Measurements from ENCODE around the gene FBXW7. TPM values are rescaled to one million over a fixed set of nuclear protein-coding genes. Genes with fewer than 3 reads are reported as not detected.

FBXW7 gene
- total RNA-seq, 1 donor from 2014 or later = 56.7 TPM

GRCh38 chr4:152510349-152511147 is 25.3 kb downstream of the FBXW7 start:
- Histone ChIP-seq H3K27me3 (ENCODE audit: low read depth) (no peaks in the 10 kb centered on the region), H3K4me3 (no peak overlapping the region), H3K4me1 (peaks cover 39% of the 10 kb centered on the region), H3K9me3 (replicated peaks) (no peaks in the 10 kb centered on the region), H3K27ac (replicated peaks) (no peak overlapping the region), H3K36me3 (peaks cover 6% of the 10 kb centered on the region)
- no peak for DNase-seq
- no peak for TF ChIP-seq CTCF (IDR thresholded peaks at IDR 0.05; ENCODE audit: borderline replicate concordance)
- intact Hi-C loops (cut with micrococcal nuclease) = no loop called here

- Histone ChIP-seq H3K9me3 (replicated peaks) (no peaks in the 10 kb centered on the region), H3K27me3 (ENCODE audit: low read depth) (no peaks in the 10 kb centered on the region), H3K4me3 (no peak overlapping the region), H3K4me1 (peaks cover 36% of the 10 kb centered on the region), H3K36me3 (peaks cover 6% of the 10 kb centered on the region), H3K27ac (replicated peaks) (no peak overlapping the region)
- no peak for DNase-seq
- intact Hi-C loops (cut with micrococcal nuclease) = no loop called here
- TF ChIP-seq CTCF (IDR thresholded peaks at IDR 0.05; ENCODE audit: borderline replicate concordance) = no peak
These were observed 26.2 kb downstream of the FBXW7 start for GRCh38 chr4:152509595-152510225.

- Histone ChIP-seq H3K4me1 (peaks cover 30% of the 10 kb centered on the region), H3K36me3 (peaks cover 6% of the 10 kb centered on the region), H3K4me3 (no peak overlapping the region), H3K27me3 (ENCODE audit: low read depth) (no peaks in the 10 kb centered on the region), H3K27ac (replicated peaks) (no peak overlapping the region), H3K9me3 (replicated peaks) (no peaks in the 10 kb centered on the region)
- intact Hi-C loops (cut with micrococcal nuclease) = no loop called here
- no peak for TF ChIP-seq CTCF (IDR thresholded peaks at IDR 0.05; ENCODE audit: borderline replicate concordance)
- DNase-seq = no peak
These were observed 27.1 kb downstream of the FBXW7 start for GRCh38 chr4:152508818-152509217.

- intact Hi-C loops (cut with micrococcal nuclease) = no loop called here
- H3K36me3 ChIP-seq = peaks cover 6% of the 10 kb centered on the region
- no peak overlapping the region for H3K27ac ChIP-seq (replicated peaks)
- H3K27me3 ChIP-seq (ENCODE audit: low read depth) = no peaks in the 10 kb centered on the region
- H3K9me3 ChIP-seq (replicated peaks) = no peaks in the 10 kb centered on the region
- H3K4me3 ChIP-seq = no peak overlapping the region
- peaks cover 26% of the 10 kb centered on the region for H3K4me1 ChIP-seq
- DNase-seq = no peak
- no peak for TF ChIP-seq CTCF (IDR thresholded peaks at IDR 0.05; ENCODE audit: borderline replicate concordance)
These were observed 27.5 kb downstream of the FBXW7 start for GRCh38 chr4:152508386-152508785.

- Histone ChIP-seq H3K4me1 (peaks cover 5% of the 10 kb centered on the region), H3K27me3 (ENCODE audit: low read depth) (no peaks in the 10 kb centered on the region), H3K4me3 (no peak overlapping the region), H3K27ac (replicated peaks) (no peak overlapping the region), H3K36me3 (peaks cover 6% of the 10 kb centered on the region), H3K9me3 (replicated peaks) (no peaks in the 10 kb centered on the region)
- DNase-seq = no peak
- TF ChIP-seq CTCF (IDR thresholded peaks at IDR 0.05; ENCODE audit: borderline replicate concordance) = no peak
- intact Hi-C loops (cut with micrococcal nuclease) = loop anchor here (5.0 kb wide), 2 partner anchors 139 to 234 kb away; no protein-coding TSS in a partner anchor
These were observed 32.1 kb downstream of the FBXW7 start for GRCh38 chr4:152503653-152504290.
